PC-3 (cell line): ENCODE measurements around the gene MRPL28. TPM values are rescaled to one million over a fixed set of nuclear protein-coding genes. Genes with fewer than 3 reads are reported as not detected.

Experiments
- ATAC-seq: fragments of 200-7000 bp; cut with Tn5 transposase; 2 replicates; pipeline ENCODE4 v1.9.1; 2020; ENCODE audit warnings: mild to moderate bottlenecking, moderate library complexity
- BruUV-seq: library from RNA; stranded (reverse); fragments of 400-500 nt; replicated peaks from 2 replicates; lab custom pipeline; 2021; lab: Mats Ljungman, UMichigan
- CTCF ChIA-PET: fragments of 300-600 bp; sonication (Branson Sonifier 250); formaldehyde crosslinking; loops from one replicate; lab custom pipeline; 2022; ENCODE audit warnings: antibody characterized with exemption; lab: Charles Lee
- POLR2A ChIA-PET: fragments of 300-600 bp; sonication (Branson Sonifier 250); formaldehyde crosslinking; loops from one replicate; lab custom pipeline; 2022; ENCODE audit warnings: antibody characterized with exemption; ENCODE audit not compliant: unreplicated experiment; lab: Charles Lee
- DNase-seq: peaks from one replicate; pipeline ENCODE4 v3.0.0-alpha.2; 2015
- H2AFZ ChIP-seq: fragments of 300-600 bp; sonication (generic); 2 replicates; pipeline ENCODE4 v1.6.0; 2016; ENCODE audit warnings: antibody characterized with exemption, low read length
- H3F3A ChIP-seq: fragments of 300-600 bp; sonication (generic); one replicate; pipeline ENCODE4 v1.6.0; 2017; ENCODE audit warnings: antibody characterized with exemption, low read length, control low read depth, mild to moderate bottlenecking; ENCODE audit not compliant: unreplicated experiment
- H3K27ac ChIP-seq: fragments of 300-600 bp; sonication (generic); 2 replicates; pipeline ENCODE4 v1.5.1; 2016; ENCODE audit warnings: mild to moderate bottlenecking, low read length
- H3K27me3 ChIP-seq: fragments of 300-600 bp; sonication (generic); 2 replicates; pipeline ENCODE4 v1.6.1; 2016; ENCODE audit warnings: low read length, mixed read lengths
- H3K36me3 ChIP-seq: fragments of 300-600 bp; sonication (generic); 2 replicates; pipeline ENCODE4 v1.6.1; 2016; ENCODE audit warnings: low read depth, mixed run types, low read length, mixed read lengths
- H3K4me1 ChIP-seq: fragments of 300-600 bp; sonication (generic); 2 replicates; pipeline ENCODE4 v1.5.1; 2016; ENCODE audit warnings: low read length; ENCODE audit not compliant: insufficient read depth
- H3K4me2 ChIP-seq: fragments of 300-600 bp; sonication (generic); 2 replicates; pipeline ENCODE4 v1.6.0; 2016; ENCODE audit warnings: low read length
- H3K4me3 ChIP-seq: fragments of 300-600 bp; sonication (generic); 2 replicates; pipeline ENCODE4 v1.5.1; 2016; ENCODE audit warnings: mild to moderate bottlenecking, low read length, mixed read lengths
- H3K79me2 ChIP-seq: fragments of 300-600 bp; sonication (generic); 2 replicates; pipeline ENCODE4 v1.6.1; 2017; ENCODE audit warnings: low read length, mixed read lengths
- H3K9ac ChIP-seq: fragments of 300-600 bp; sonication (generic); 2 replicates; pipeline ENCODE4 v1.6.0; 2016; ENCODE audit warnings: mild to moderate bottlenecking, low read length
- H3K9me2 ChIP-seq: fragments of 300-600 bp; sonication (generic); replicated peaks from 2 replicates; pipeline ENCODE4 v1.6.1; 2016; ENCODE audit warnings: mixed run types, low read length, mixed read lengths
- H3K9me3 ChIP-seq: fragments of 300-600 bp; sonication (generic); 2 replicates; pipeline ENCODE4 v1.6.1; 2016; ENCODE audit warnings: low read length, mixed read lengths
- H4K20me1 ChIP-seq: fragments of 300-600 bp; sonication (generic); 2 replicates; pipeline ENCODE4 v1.6.1; 2016; ENCODE audit warnings: low read length, mixed read lengths
- EZH2 ChIP-seq: fragments of 300-600 bp; sonication (generic); IDR thresholded peaks from one replicate; pipeline ENCODE4 v1.6.1; 2017; ENCODE audit warnings: antibody characterized with exemption, mild to moderate bottlenecking, low read length; ENCODE audit not compliant: unreplicated experiment
- EZH2phosphoT487 ChIP-seq: fragments of 300-600 bp; sonication (generic); IDR thresholded peaks from 2 replicates; pipeline ENCODE4 v1.6.1; 2018; ENCODE audit warnings: mild to moderate bottlenecking, antibody characterized with exemption, low read length, borderline replicate concordance
- intact Hi-C: fragments of 100-400 bp; cut with micrococcal nuclease; formaldehyde crosslinking; loops from 2 replicates; pipeline ENCODE4 v1.9.0; 2023
- total RNA-seq: library from RNA; depleted of rRNA; stranded (reverse); fragments of >200 nt; gene quantifications from 2 replicates; pipeline ENCODE4 v1.2.3, GENCODE V29; 2014
- TF ChIP-seq, protein P1 (sequence below): fragments of 300-600 bp; sonication (generic); conservative IDR thresholded peaks from 2 replicates; pipeline ENCODE4 v1.5.1; 2017; ENCODE audit warnings: antibody characterized with exemption, low read depth, mild to moderate bottlenecking, low read length

The MRPL28 gene
- total RNA-seq, 1 experiment from 2014 or later, result 154 TPM

DNA sequence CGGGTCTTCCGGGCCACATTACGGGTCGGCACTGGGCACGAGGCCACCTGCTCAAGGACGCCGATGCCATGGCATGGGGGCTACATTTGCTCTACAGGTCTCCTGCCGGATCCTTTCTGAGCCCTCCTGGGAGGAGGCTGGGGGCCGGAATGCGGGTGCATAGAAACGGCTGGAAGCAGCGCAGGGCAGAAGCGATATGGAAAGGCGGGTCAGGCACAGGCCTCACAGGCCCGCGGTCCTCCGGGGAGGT, 46.2 kb downstream of the MRPL28 start:
- TF ChIP-seq, protein P1, sequence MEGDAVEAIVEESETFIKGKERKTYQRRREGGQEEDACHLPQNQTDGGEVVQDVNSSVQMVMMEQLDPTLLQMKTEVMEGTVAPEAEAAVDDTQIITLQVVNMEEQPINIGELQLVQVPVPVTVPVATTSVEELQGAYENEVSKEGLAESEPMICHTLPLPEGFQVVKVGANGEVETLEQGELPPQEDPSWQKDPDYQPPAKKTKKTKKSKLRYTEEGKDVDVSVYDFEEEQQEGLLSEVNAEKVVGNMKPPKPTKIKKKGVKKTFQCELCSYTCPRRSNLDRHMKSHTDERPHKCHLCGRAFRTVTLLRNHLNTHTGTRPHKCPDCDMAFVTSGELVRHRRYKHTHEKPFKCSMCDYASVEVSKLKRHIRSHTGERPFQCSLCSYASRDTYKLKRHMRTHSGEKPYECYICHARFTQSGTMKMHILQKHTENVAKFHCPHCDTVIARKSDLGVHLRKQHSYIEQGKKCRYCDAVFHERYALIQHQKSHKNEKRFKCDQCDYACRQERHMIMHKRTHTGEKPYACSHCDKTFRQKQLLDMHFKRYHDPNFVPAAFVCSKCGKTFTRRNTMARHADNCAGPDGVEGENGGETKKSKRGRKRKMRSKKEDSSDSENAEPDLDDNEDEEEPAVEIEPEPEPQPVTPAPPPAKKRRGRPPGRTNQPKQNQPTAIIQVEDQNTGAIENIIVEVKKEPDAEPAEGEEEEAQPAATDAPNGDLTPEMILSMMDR, result no peak
- TF ChIP-seq EZH2, result no peak
- no peak for TF ChIP-seq EZH2phosphoT487
- H3K27me3 ChIP-seq, result no peaks in the 10 kb centered on the region
- ATAC-seq, result no peak
- no peaks in the 10 kb centered on the region; the same call in 1 of the 2 replicates for H4K20me1 ChIP-seq
- DNase-seq, result no peak
- no TSS peak for BruUV-seq
- no peaks in the 10 kb centered on the region for H3K36me3 ChIP-seq
- no peaks in the 10 kb centered on the region for H3F3A ChIP-seq
- H3K9me2 ChIP-seq, result no peaks in the 10 kb centered on the region
- H3K9me3 ChIP-seq, result no peaks in the 10 kb centered on the region
- ChIA-PET CTCF (no interaction called here), POLR2A (no interaction called here)
- H3K4me1 ChIP-seq, result peaks cover 18% of the 10 kb centered on the region
- no peak overlapping the region for H3K4me3 ChIP-seq
- H3K27ac ChIP-seq, result no peak overlapping the region
- H3K79me2 ChIP-seq, result peaks cover 35% of the 10 kb centered on the region
- H3K4me2 ChIP-seq, result no peak overlapping the region
- no peak overlapping the region for H2AFZ ChIP-seq
- H3K9ac ChIP-seq, result no peak overlapping the region
- intact Hi-C loops, result no loop called here

- no peaks in the 10 kb centered on the region for H3F3A ChIP-seq
- no peaks in the 10 kb centered on the region; the same call in 1 of the 2 replicates for H4K20me1 ChIP-seq
- TF ChIP-seq EZH2phosphoT487 (no peak), EZH2 (no peak)
- TF ChIP-seq, protein P1, result no peak
- no peaks in the 10 kb centered on the region for H3K27me3 ChIP-seq
- H3K36me3 ChIP-seq, result no peaks in the 10 kb centered on the region
- H3K4me2 ChIP-seq, result no peak overlapping the region
- no peaks in the 10 kb centered on the region for H3K9me2 ChIP-seq
- H3K4me3 ChIP-seq, result no peak overlapping the region
- H2AFZ ChIP-seq, result no peak overlapping the region
- H3K9me3 ChIP-seq, result no peaks in the 10 kb centered on the region
- ChIA-PET POLR2A (no interaction called here), CTCF (no interaction called here)
- no peak overlapping the region for H3K27ac ChIP-seq
- DNase-seq (no peak), ATAC-seq (no peak)
- peaks cover 8% of the 10 kb centered on the region for H3K4me1 ChIP-seq
- H3K9ac ChIP-seq, result no peak overlapping the region
- BruUV-seq, result no TSS peak
- H3K79me2 ChIP-seq, result peaks cover 30% of the 10 kb centered on the region
- intact Hi-C loops, result no loop called here
Observed at GRCh38 chr16:322476-323143, 47.7 kb downstream of the MRPL28 start.

- intact Hi-C loops, result no loop called here
- Histone ChIP-seq H3K79me2 (peaks cover 35% of the 10 kb centered on the region), H3K4me3 (no peak overlapping the region), H3K4me2 (no peak overlapping the region), H3K4me1 (no peaks in the 10 kb centered on the region), H3K27me3 (no peaks in the 10 kb centered on the region), H3K9ac (no peak overlapping the region), H3F3A (no peaks in the 10 kb centered on the region), H3K27ac (no peak overlapping the region), H4K20me1 (no peaks in the 10 kb centered on the region; the same call in 1 of the 2 replicates), H3K9me3 (no peaks in the 10 kb centered on the region), H2AFZ (no peak overlapping the region), H3K36me3 (no peaks in the 10 kb centered on the region), H3K9me2 (no peaks in the 10 kb centered on the region)
- ChIA-PET CTCF (no interaction called here), POLR2A (no interaction called here)
- TF ChIP-seq EZH2, result no peak
- TF ChIP-seq EZH2phosphoT487, result no peak
- TF ChIP-seq, protein P1, result no peak
- DNase-seq (no peak), ATAC-seq (no peak)
- BruUV-seq, result no TSS peak
Observed at GRCh38 chr16:321532-321931, 48.8 kb downstream of the MRPL28 start.
